Spleen (tissue), 7 donors: ENCODE data around the gene KHDRBS2.

Source experiments
- CTCF ChIP-seq, 11 experiments: fragments of 200-600 bp in 7 of 11; fragments of 450-650 bp in 4 of 11; sonication (generic) in 4 of 11; IDR thresholded peaks in 8 of 11; conservative IDR thresholded peaks in 3 of 11; 1 replicate in 7 of 11; 2 replicates in 4 of 11; pipeline versions ENCODE4 v1.4.0 to v1.8.0; 2016 to 2021; ENCODE audit warnings: antibody characterized with exemption in 11 of 11, inconsistent platforms in 4 of 11, mild to moderate bottlenecking in 1 of 11
- POLR2A ChIP-seq, 3 donors: fragments of 450-650 bp; IDR thresholded peaks; one replicate each; pipeline ENCODE4 v1.5.1; 2017; ENCODE audit warnings: antibody characterized with exemption in 3 of 3, mild to moderate bottlenecking in 1 of 3
- donor health status: DM: no; HTN: no; CAD: no; lungs with moderate emphysema.
- donor health status: DM: no; HTN: no; CAD: no.
- donor health status: DM: no; HTN: no; CAD: no.

DNA sequence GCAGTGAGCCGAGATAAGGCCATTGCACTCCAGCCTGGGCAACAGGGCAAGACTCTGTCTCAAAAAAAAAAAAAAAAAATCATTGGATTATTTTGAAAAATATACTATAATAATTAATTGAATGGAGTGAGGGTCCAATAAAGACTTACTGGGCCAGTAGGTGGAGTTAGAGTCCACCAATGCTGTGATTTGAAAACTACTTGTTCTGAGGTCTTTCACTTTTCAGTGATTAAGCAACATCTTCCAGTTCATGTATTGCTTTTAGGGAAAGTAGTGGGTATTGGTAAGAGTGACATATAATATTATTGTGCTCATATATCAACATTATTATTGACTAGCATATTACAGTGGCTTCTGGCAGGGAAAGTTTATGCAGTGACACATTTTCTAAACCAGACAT is 530.3 kb downstream of the KHDRBS2 start:
- TF ChIP-seq POLR2A (IDR thresholded peaks at IDR 0.05) = no peak
- TF ChIP-seq CTCF (IDR thresholded peaks at IDR 0.05 in 8 of 11, conservative IDR thresholded peaks at IDR 0.05 in 3 of 11) = no peak
